Heart left ventricle (tissue), 16 donors: Measurements from ENCODE around the gene MRPL50. TPM values are rescaled to one million over a fixed set of nuclear protein-coding genes. Genes with fewer than 3 reads are reported as not detected.

Experiments used
- ATAC-seq, 4 donors: fragments of 200-7000 bp; cut with Tn5 transposase; one replicate each; pipeline ENCODE4 v1.9.1; 2020 to 2022; ENCODE audit warnings: moderate library complexity in 4 of 4, mild to moderate bottlenecking in 3 of 4, moderate number of reproducible peaks in 1 of 4
- DNase-seq, 5 donors: peaks; one replicate each; pipeline ENCODE4 v3.0.0-alpha.2; 2020
- H3K27ac ChIP-seq, 12 donors: fragments of 200-600 bp; sonication (generic) in 4 of 12; one replicate each; pipeline versions ENCODE4 v1.5.0 to v1.8.0; 2016 to 2022; ENCODE audit warnings: mild to moderate bottlenecking in 2 of 12
- H3K27me3 ChIP-seq, 9 donors: fragments of 200-600 bp; sonication (generic) in 2 of 9; one replicate each; pipeline versions ENCODE4 v1.5.1 to v1.8.0; 2016 to 2022; ENCODE audit warnings: mild to moderate bottlenecking in 3 of 9
- H3K36me3 ChIP-seq, 9 donors: fragments of 200-600 bp; sonication (generic) in 2 of 9; one replicate each; pipeline versions ENCODE4 v1.5.0 to v1.8.0; 2018 to 2022; ENCODE audit warnings: mild to moderate bottlenecking in 2 of 9
- H3K4me1 ChIP-seq, 12 donors: fragments of 200-600 bp; sonication (generic) in 4 of 12; one replicate each; pipeline versions ENCODE4 v1.5.0 to v1.8.0; 2016 to 2022; ENCODE audit warnings: mild to moderate bottlenecking in 3 of 12
- H3K4me3 ChIP-seq, 12 donors: fragments of 200-600 bp; sonication (generic) in 4 of 12; one replicate each; pipeline versions ENCODE4 v1.5.0 to v1.8.0; 2017 to 2022; ENCODE audit warnings: mild to moderate bottlenecking in 9 of 12, moderate library complexity in 4 of 12
- H3K9me3 ChIP-seq, 12 donors: fragments of 200-600 bp; sonication (generic) in 4 of 12; one replicate each; pipeline versions ENCODE4 v1.5.0 to v1.8.0; 2016 to 2022; ENCODE audit warnings: mild to moderate bottlenecking in 1 of 12
- POLR2A ChIP-seq, 2 donors: fragments of 450-650 bp; IDR thresholded peaks; one replicate each; pipeline ENCODE4 v1.6.1; 2017; ENCODE audit warnings: antibody characterized with exemption in 2 of 2, mild to moderate bottlenecking in 2 of 2, moderate library complexity in 2 of 2
- WGBS, 4 donors: extraction: QIAGEN DNeasy Blood & Tissue Kit in 2 of 4; methylation state at CpG; one replicate each; pipeline versions ENCODE4 v1.1.5 to v1.1.7; 2013 to 2018; 5-methylcytosine and 5-hydroxymethylcytosine counted together
- intact Hi-C, 10 donors: fragments of 100-400 bp; cut with DNase I; formaldehyde crosslinking; loops; one replicate each; pipeline versions ENCODE4 v1.11.1 to v1.14.2; 2022
- polyA plus RNA-seq, 2 donors: library from polyadenylated mRNA; stranded (reverse); fragments of 200-250 nt; gene quantifications; one replicate each; pipeline ENCODE4 v1.2.3, GENCODE V29; 2013
- total RNA-seq, 9 donors: library from RNA; depleted of rRNA in 2 of 9; stranded (reverse); fragments of >200 nt in 2 of 9; fragmentation: NEBNext Ultra II Directional in 3 of 9; extraction: Animal tissue kit (Norgen Biotek cat#: 25700) in 3 of 9; gene quantifications; one replicate each; pipeline versions ENCODE4 v1.1.0 to v1.2.4, GENCODE V29; 2016 to 2023
- TF ChIP-seq, protein P1 (sequence below), 12 donors: fragments of 200-600 bp; sonication (generic) in 4 of 12; IDR thresholded peaks; one replicate each; pipeline versions ENCODE4 v1.5.0 to v1.8.0; 2018 to 2022; ENCODE audit warnings: antibody characterized with exemption in 12 of 12, mild to moderate bottlenecking in 5 of 12
- donor health status: ischemic (EF 13 %, LVEDD 7.1; RV severe dilation, severe dysfunction).
- donor health status: healthy with polysubstance abuse.
- donor health status: DM: no; HTN: yes; CAD: no.
- donor health status: DM: no; HTN: no; CAD: no.
- donor health status: ischemic (EF 25% LVEDD 6.9; RV normal size, moderate dysfunction).
- donor health status: ischemic (EF 25% LVEDD 5.7; RV mildly dilated, moderate dysfunction).
- donor health status: healthy.
- donor health status: DM: yes; HTN: yes; CAD: no.
- donor health status: ischemic (EF 35%, LVEDD 5.7; RV mildly dilated, moderate dysfunction).
- donor health status: nonischemic (EF 11% LVEDD 7.7; RV severe dilation, severe dysfunction).
- donor health status: DM: yes; HTN: yes; CAD: no.
- donor health status: PGD.
- donor health status: ischemic (EF 29% LVEDD 5.4; RV normal size, mild dysfunction).
- donor health status: nonischemic (EF 23%, LVEDD 6.1; RV moderate dilation, normal function).

MRPL50 gene
- total and polyA plus RNA-seq, 11 donors = 12.3 to 18.3 (median 15.4) TPM

- Histone ChIP-seq H3K4me3 (no peak overlapping the region), H3K9me3 (no peaks in the 10 kb centered on the region), H3K4me1 (peaks cover 0 to 3% (median 0%) of the 10 kb centered on the region in 12 donors), H3K36me3 (no peaks in the 10 kb centered on the region), H3K27ac (no peak overlapping the region), H3K27me3 (no peaks in the 10 kb centered on the region)
- TF ChIP-seq, protein P1, sequence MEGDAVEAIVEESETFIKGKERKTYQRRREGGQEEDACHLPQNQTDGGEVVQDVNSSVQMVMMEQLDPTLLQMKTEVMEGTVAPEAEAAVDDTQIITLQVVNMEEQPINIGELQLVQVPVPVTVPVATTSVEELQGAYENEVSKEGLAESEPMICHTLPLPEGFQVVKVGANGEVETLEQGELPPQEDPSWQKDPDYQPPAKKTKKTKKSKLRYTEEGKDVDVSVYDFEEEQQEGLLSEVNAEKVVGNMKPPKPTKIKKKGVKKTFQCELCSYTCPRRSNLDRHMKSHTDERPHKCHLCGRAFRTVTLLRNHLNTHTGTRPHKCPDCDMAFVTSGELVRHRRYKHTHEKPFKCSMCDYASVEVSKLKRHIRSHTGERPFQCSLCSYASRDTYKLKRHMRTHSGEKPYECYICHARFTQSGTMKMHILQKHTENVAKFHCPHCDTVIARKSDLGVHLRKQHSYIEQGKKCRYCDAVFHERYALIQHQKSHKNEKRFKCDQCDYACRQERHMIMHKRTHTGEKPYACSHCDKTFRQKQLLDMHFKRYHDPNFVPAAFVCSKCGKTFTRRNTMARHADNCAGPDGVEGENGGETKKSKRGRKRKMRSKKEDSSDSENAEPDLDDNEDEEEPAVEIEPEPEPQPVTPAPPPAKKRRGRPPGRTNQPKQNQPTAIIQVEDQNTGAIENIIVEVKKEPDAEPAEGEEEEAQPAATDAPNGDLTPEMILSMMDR (IDR thresholded peaks at IDR 0.05) = no peak
- TF ChIP-seq POLR2A (IDR thresholded peaks at IDR 0.05) = no peak
- intact Hi-C loops = no loop called here
- WGBS, 4 donors = 74 to 79% (median 76%) methylated on average over 3 of the region's 3 CpGs
- ATAC-seq (no peak), DNase-seq (no peak)
Observed at GRCh38 chr9:101433229-101433628, 34.8 kb upstream of the MRPL50 start.

- no peak overlapping the region for H3K27ac ChIP-seq
- WGBS, 4 donors = 67 to 81% (median 75%) methylated on average over 1 of the region's 1 CpG
- ATAC-seq = no peak
- TF ChIP-seq, protein P1 (IDR thresholded peaks at IDR 0.05) = no peak
- TF ChIP-seq POLR2A (IDR thresholded peaks at IDR 0.05) = no peak
- no peak for DNase-seq
- intact Hi-C loops = no loop called here
- H3K36me3 ChIP-seq = no peaks in the 10 kb centered on the region
- no peaks in the 10 kb centered on the region for H3K9me3 ChIP-seq
- H3K4me1 ChIP-seq = no peaks in the 10 kb centered on the region
- H3K27me3 ChIP-seq = no peaks in the 10 kb centered on the region
- no peak overlapping the region for H3K4me3 ChIP-seq
Observed at GRCh38 chr9:101432740-101433139, 34.3 kb upstream of the MRPL50 start.

GRCh38 chr9:101432171-101432570 is 33.8 kb upstream of the MRPL50 start:
- TF ChIP-seq, protein P1 (IDR thresholded peaks at IDR 0.05) = no peak
- no peak for DNase-seq
- no peak for ATAC-seq

DNA sequence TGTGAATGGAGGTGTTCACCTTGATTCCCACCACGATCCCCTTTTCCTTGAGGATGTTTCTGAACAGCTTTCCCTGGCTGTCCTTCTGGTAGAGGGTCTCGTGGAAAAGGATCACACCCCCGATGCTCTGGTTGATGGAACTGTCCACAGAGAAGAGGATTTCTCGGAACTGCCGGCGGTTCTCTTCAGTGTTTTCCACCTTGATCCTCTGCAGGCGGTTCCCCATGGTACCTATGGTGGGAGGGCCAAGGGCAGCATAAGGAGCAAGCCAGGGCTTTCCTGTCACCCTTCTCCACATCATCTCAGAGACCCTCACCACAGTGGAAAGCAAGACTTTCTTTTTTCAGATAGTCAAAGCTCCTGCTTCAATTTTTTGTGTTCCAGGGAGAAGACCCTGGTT is 31.3 kb upstream of the MRPL50 start:
- no peak for TF ChIP-seq POLR2A (IDR thresholded peaks at IDR 0.05)
- TF ChIP-seq, protein P1 (IDR thresholded peaks at IDR 0.05) = no peak
- Histone ChIP-seq H3K36me3 (no peaks in the 10 kb centered on the region), H3K4me1 (no peaks in the 10 kb centered on the region), H3K27ac (no peak overlapping the region), H3K9me3 (no peaks in the 10 kb centered on the region), H3K27me3 (no peaks in the 10 kb centered on the region), H3K4me3 (no peak overlapping the region)
- intact Hi-C loops = no loop called here
- ATAC-seq = no peak
- DNase-seq = no peak
- WGBS, 4 donors = 87 to 95% (median 90%) methylated on average over 7 of the region's 7 CpGs

More at GRCh38 chr9:101432171-101432570, 33.8 kb upstream of the MRPL50 start:
- Histone ChIP-seq H3K27me3 (no peaks in the 10 kb centered on the region), H3K9me3 (no peaks in the 10 kb centered on the region), H3K27ac (no peak overlapping the region), H3K4me3 (no peak overlapping the region), H3K36me3 (no peaks in the 10 kb centered on the region), H3K4me1 (no peaks in the 10 kb centered on the region)
- intact Hi-C loops = no loop called here
